Measurements from ENCODE around the gene UBE3B. TPM values are rescaled to one million over a fixed set of nuclear protein-coding genes. Genes with fewer than 3 reads are reported as not detected.

UBE3B gene
- total and polyA plus RNA-seq, 2 donors (not counting 1 experiment from before 2014, with no cell fraction given): 27.2 to 52.1 TPM

- no peaks in the 10 kb centered on the region for H3K9me3 ChIP-seq (ENCODE audit: control extremely low read depth in 1 of 3, control insufficient read depth in 2 of 3, insufficient read depth in 1 of 3, low read length in 2 of 3)
- CTCF ChIA-PET: interaction anchor here (1.2 kb wide), 1 partner anchor 14 kb away, joined by 3 read pairs; no protein-coding TSS in a partner anchor
- no peak overlapping the region for H3K4me3 Mint-ChIP-seq
- peaks cover 13% of the 10 kb centered on the region for H3K4me1 Mint-ChIP-seq
- DNase-seq (no peak), ATAC-seq (ENCODE audit: low read depth) (no peak)
- intact Hi-C loops (cut with micrococcal nuclease): no loop called here
- peaks cover 36% of the 10 kb centered on the region for H3K79me2 ChIP-seq (ENCODE audit: control insufficient read depth, insufficient read depth, low read length)
- no peak overlapping the region for H3K27ac ChIP-seq (ENCODE audit: low read length in 2 of 2)
- H3K4me3 ChIP-seq (ENCODE audit: control extremely low read depth in 1 of 5, extremely low read depth in 1 of 5, insufficient read depth in 1 of 5, low read depth in 2 of 5, low read length in 4 of 5): no peak overlapping the region
- H3K27me3 ChIP-seq (replicated peaks in 1 of 4; ENCODE audit: control extremely low read depth in 1 of 4, control insufficient read depth in 3 of 4, insufficient read depth in 4 of 4, low read length in 3 of 4): no peaks in the 10 kb centered on the region
- 94% methylated on average over 9 of the region's 11 CpGs for WGBS (ENCODE audit: insufficient coverage)
- no peak overlapping the region for H3K4me2 ChIP-seq (replicated peaks; ENCODE audit: low read depth, low read length, poor library complexity, severe bottlenecking)
- H3K27me3 Mint-ChIP-seq: no peaks in the 10 kb centered on the region
- H3K9me3 Mint-ChIP-seq (ENCODE audit: insufficient read depth): no peaks in the 10 kb centered on the region
- no peak overlapping the region for H3K9ac ChIP-seq (ENCODE audit: low read length)
- H3K27ac Mint-ChIP-seq: no peak overlapping the region
- peaks cover 6 to 56% of the 10 kb centered on the region in 2 experiments for H3K36me3 ChIP-seq (replicated peaks in 1 of 2; ENCODE audit: control extremely low read depth in 1 of 2, control insufficient read depth in 1 of 2, extremely low read depth in 1 of 2, insufficient read depth in 2 of 2, low read length in 1 of 2)
- POLR2A ChIA-PET: no interaction called here
- H2AFZ ChIP-seq (ENCODE audit: insufficient read depth, low read depth, low read length, poor library complexity, severe bottlenecking): no peak overlapping the region
- H3K4me1 ChIP-seq (ENCODE audit: control insufficient read depth in 2 of 2, insufficient read depth in 2 of 2, low read length in 2 of 2): peaks cover 5 to 7% of the 10 kb centered on the region in 2 donors
- no peaks in the 10 kb centered on the region for H4K20me1 ChIP-seq (ENCODE audit: control insufficient read depth, insufficient read depth, low read length, poor library complexity, severe bottlenecking)
- TF ChIP-seq CTCF (IDR thresholded peaks at IDR 0.05) (no peak), EZH2 (IDR thresholded peaks at IDR 0.05; ENCODE audit: borderline replicate concordance, insufficient read depth, low read depth, low read length, poor library complexity, severe bottlenecking) (no peak)
These were observed 5.9 kb downstream of the UBE3B start for GRCh38 chr12:109483346-109483745.

DNA sequence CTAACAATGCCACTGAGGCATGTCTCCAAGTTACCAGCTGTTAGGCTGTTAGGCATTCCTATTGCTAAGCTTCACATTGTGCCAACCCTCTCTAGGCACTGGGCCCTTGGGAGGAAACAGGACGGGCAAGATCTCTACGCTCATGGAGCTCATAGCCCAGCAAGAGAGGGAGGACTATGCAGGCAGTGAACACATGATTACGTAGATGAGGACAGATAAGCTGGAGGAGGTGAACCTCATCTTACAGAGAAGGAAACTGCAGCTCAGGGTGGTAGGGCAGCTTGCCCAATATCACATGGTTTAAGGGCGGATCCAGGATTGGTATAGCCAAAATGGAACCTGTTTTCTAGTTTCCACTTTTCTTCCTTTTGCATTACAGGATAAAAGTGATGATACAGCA is 7.8 kb downstream of the UBE3B start:
- ATAC-seq (ENCODE audit: low read depth) (no peak), DNase-seq (no peak)
- H3K4me3 ChIP-seq (ENCODE audit: control extremely low read depth in 1 of 5, extremely low read depth in 1 of 5, insufficient read depth in 1 of 5, low read depth in 2 of 5, low read length in 4 of 5): no peak overlapping the region
- Mint-ChIP-seq H3K27ac (no peak overlapping the region), H3K4me3 (no peak overlapping the region), H3K4me1 (peaks cover under 1% of the 10 kb centered on the region), H3K9me3 (ENCODE audit: insufficient read depth) (no peaks in the 10 kb centered on the region), H3K27me3 (no peaks in the 10 kb centered on the region)
- intact Hi-C loops (cut with micrococcal nuclease): no loop called here
- H3K27ac ChIP-seq (ENCODE audit: low read length in 2 of 2): no peak overlapping the region
- TF ChIP-seq CTCF (IDR thresholded peaks at IDR 0.05) (no peak), EZH2 (IDR thresholded peaks at IDR 0.05; ENCODE audit: borderline replicate concordance, insufficient read depth, low read depth, low read length, poor library complexity, severe bottlenecking) (no peak)
- POLR2A ChIA-PET: no interaction called here
- WGBS (ENCODE audit: insufficient coverage): 92% methylated on average over 3 of the region's 4 CpGs
- no peaks in the 10 kb centered on the region for H3K9me3 ChIP-seq (ENCODE audit: control extremely low read depth in 1 of 3, control insufficient read depth in 2 of 3, insufficient read depth in 1 of 3, low read length in 2 of 3)
- H3K79me2 ChIP-seq (ENCODE audit: control insufficient read depth, insufficient read depth, low read length): peaks cover 22% of the 10 kb centered on the region
- H3K9ac ChIP-seq (ENCODE audit: low read length): no peak overlapping the region
- H3K4me2 ChIP-seq (replicated peaks; ENCODE audit: low read depth, low read length, poor library complexity, severe bottlenecking): no peak overlapping the region
- H2AFZ ChIP-seq (ENCODE audit: insufficient read depth, low read depth, low read length, poor library complexity, severe bottlenecking): no peak overlapping the region
- no peaks in the 10 kb centered on the region for H3K4me1 ChIP-seq (ENCODE audit: control insufficient read depth in 2 of 2, insufficient read depth in 2 of 2, low read length in 2 of 2)
- CTCF ChIA-PET: no interaction called here
- H4K20me1 ChIP-seq (ENCODE audit: control insufficient read depth, insufficient read depth, low read length, poor library complexity, severe bottlenecking): no peaks in the 10 kb centered on the region
- peaks cover 9 to 75% of the 10 kb centered on the region in 2 experiments for H3K36me3 ChIP-seq (replicated peaks in 1 of 2; ENCODE audit: control extremely low read depth in 1 of 2, control insufficient read depth in 1 of 2, extremely low read depth in 1 of 2, insufficient read depth in 2 of 2, low read length in 1 of 2)
- no peaks in the 10 kb centered on the region for H3K27me3 ChIP-seq (replicated peaks in 1 of 4; ENCODE audit: control extremely low read depth in 1 of 4, control insufficient read depth in 3 of 4, insufficient read depth in 4 of 4, low read length in 3 of 4)

Measured in B cell (primary cell).